PFSK-1 (cell line): ENCODE data around the gene DIP2C.

Source experiments
- FOXP2 ChIP-seq: optimal IDR thresholded peaks from 2 replicates; pipeline ENCODE3; 2011; ENCODE audit warnings: borderline replicate concordance, control low read depth, inconsistent platforms; ENCODE audit not compliant: insufficient read depth; ENCODE audit errors: extremely low read length, extremely low read depth
- POLR2AphosphoS5 ChIP-seq: IDR thresholded peaks from 2 replicates; pipeline ENCODE4 v1.6.1; 2012; ENCODE audit warnings: low read depth, mild to moderate bottlenecking, control low read depth, low read length, moderate library complexity
- REST ChIP-seq, 2 experiments: IDR thresholded peaks; 2 replicates each; pipeline versions ENCODE4 v1.6.1 to v1.8.0; 2011 to 2012; ENCODE audit warnings: low read depth in 2 of 2, low read length in 2 of 2, control low read depth in 1 of 2, inconsistent platforms in 1 of 2, mild to moderate bottlenecking in 1 of 2, moderate library complexity in 1 of 2; ENCODE audit not compliant: insufficient read depth in 1 of 2
- SIN3A ChIP-seq: IDR thresholded peaks from 2 replicates; pipeline ENCODE4 v1.6.1; 2012; ENCODE audit warnings: mild to moderate bottlenecking, low read length, moderate library complexity, borderline replicate concordance; ENCODE audit not compliant: insufficient read depth
- TAF1 ChIP-seq: IDR thresholded peaks from 2 replicates; pipeline ENCODE4 v1.6.1; 2012; ENCODE audit warnings: low read length, control low read depth, borderline replicate concordance; ENCODE audit not compliant: insufficient read depth

Gene DIP2C

DNA sequence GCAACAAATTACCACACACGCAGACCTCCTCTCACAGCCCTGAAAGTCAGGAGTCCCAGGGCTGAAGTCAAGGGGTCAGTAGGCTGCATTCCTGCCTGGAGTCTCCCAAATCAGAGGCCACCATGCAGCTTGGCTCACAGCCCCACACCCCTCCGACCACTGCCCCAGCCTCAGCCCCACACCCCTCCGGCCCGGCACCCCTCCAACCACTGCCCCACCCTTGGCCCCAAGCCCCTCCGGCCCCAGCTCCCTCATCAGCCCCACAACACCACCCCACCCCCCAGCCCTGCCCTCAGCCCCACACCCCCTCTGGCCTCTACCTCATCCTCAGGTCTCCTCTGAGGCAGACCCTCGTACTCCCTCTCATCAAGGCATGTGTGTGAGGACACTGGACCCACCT lies 85.7 kb downstream of the DIP2C start:
- no peak for TF ChIP-seq TAF1
- TF ChIP-seq REST (IDR thresholded peaks at IDR 0.05; ENCODE audit: insufficient read depth in 1 of 2, low read depth in 2 of 2, low read length in 2 of 2): no peak
- TF ChIP-seq POLR2AphosphoS5: no peak
- TF ChIP-seq FOXP2: no peak
- no peak for TF ChIP-seq SIN3A

DNA sequence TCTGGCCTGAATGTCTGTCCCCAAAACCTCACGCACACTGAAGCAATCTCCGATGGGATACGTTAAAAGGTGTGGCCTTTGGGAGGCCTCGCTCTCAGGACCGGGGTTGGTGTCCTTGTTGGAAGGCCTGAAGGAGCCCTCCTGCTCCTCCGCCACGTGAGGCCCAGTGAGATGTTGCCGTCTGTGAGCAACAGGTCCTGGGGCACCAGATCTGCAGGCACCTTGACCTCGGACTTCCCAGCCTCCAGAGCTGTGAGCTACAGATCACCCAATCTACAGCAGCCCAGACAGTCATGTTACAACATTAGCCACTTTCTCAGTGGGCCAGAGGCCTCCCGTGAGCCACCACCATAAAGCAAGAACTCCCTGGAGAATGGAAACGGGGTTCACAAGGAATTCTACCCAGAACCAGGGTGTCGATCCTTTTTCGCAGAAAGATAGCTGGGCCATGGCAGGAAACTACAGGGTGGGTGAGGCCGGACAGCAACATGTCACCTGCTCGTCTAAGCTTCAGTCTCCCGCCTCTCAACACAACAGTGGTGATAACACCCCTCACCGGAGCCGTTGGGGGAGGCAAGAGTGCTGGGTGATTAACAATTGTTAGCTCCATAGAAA lies 87.0 kb downstream of the DIP2C start:
- TF ChIP-seq FOXP2: no peak
- no peak for TF ChIP-seq SIN3A
- TF ChIP-seq TAF1: no peak

GRCh38 chr10:601660-601963 lies 87.9 kb downstream of the DIP2C start:
- TF ChIP-seq REST (IDR thresholded peaks at IDR 0.05; ENCODE audit: insufficient read depth in 1 of 2, low read depth in 2 of 2, low read length in 2 of 2) (no peak), POLR2AphosphoS5 (no peak), FOXP2 (no peak), TAF1 (no peak), SIN3A (no peak)

DNA sequence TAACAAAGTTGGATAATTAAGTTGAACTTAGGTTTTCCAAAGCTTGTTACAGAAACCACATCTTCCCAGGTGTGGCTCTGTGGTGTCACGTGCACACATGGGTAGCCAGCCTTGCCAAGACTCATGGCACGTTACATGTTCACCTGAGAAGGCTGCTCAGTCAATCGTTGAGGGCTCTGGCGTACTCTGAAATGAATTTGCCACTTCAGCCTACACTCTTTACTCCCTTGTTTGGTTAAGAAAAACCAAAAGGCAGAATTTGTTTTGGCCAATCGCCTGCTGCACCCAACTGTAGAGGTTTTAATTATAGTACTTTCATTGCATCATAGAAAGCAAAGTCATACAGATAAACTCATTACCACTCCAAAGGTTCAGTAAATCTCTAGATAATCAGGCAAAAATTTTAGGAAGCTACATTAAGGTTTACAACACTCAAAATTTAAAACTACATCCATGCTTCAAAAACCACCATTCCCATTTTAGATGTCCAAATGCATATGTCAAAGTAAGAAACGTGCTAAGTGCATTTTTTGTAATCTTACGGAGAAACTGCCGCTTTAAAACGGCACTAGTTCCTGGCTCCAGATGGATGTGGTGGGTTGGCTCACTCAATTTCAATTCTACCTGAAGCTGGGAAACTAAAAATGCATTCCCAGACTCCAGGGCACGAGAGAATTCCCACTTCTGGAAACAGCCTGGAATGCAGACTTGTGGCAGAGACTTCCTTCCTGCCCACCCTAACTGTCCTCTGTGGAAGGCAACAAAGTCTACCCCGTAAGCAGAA lies 88.4 kb downstream of the DIP2C start:
- TF ChIP-seq SIN3A (no peak), POLR2AphosphoS5 (no peak), REST (IDR thresholded peaks at IDR 0.05; ENCODE audit: insufficient read depth in 1 of 2, low read depth in 2 of 2, low read length in 2 of 2) (no peak), TAF1 (no peak), FOXP2 (no peak)

DNA sequence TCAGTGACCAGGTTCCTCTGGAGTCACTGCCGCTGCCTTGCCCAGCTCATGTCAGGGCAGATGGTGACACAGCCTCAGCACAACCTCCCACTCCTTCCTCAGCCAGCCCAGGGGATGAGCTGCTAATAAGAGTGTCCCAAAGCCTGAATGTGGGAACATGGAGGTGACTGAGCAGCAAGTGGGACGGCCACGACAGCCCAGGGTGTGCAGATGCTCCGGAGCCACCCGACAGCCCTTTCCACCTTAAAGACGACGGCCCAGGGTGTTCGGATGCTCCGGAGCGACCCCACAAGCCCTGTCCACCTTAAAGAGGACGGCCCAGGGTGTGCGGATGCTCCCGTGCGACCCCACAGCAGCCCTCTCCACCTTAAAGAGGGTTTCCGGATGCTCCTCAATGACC lies 89.2 kb downstream of the DIP2C start:
- TF ChIP-seq REST (IDR thresholded peaks at IDR 0.05; ENCODE audit: insufficient read depth in 1 of 2, low read depth in 2 of 2, low read length in 2 of 2) (no peak), SIN3A (no peak), POLR2AphosphoS5 (no peak), TAF1 (no peak), FOXP2 (no peak)
